GM19468 (cell line): ENCODE measurements around the gene SPATA25.
"Not testable (repeated sequence)": the region's sequence is repeated elsewhere in the genome, so short reads cannot be mapped to it uniquely, and the experiment has no call there.

Experiments
- ATAC-seq: cut with Tn5 transposase; IDR thresholded peaks from one replicate; pipeline ENCODE4 v1.9.1; 2021; ENCODE audit warnings: mild to moderate bottlenecking, moderate library complexity, moderate number of reproducible peaks; ENCODE audit not compliant: unreplicated experiment; ENCODE audit errors: extremely low read depth

The SPATA25 gene, protein sequence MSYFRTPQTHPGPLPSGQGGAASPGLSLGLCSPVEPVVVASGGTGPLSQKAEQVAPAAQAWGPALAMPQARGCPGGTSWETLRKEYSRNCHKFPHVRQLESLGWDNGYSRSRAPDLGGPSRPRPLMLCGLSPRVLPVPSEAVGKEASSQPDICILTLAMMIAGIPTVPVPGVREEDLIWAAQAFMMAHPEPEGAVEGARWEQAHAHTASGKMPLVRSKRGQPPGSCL

DNA sequence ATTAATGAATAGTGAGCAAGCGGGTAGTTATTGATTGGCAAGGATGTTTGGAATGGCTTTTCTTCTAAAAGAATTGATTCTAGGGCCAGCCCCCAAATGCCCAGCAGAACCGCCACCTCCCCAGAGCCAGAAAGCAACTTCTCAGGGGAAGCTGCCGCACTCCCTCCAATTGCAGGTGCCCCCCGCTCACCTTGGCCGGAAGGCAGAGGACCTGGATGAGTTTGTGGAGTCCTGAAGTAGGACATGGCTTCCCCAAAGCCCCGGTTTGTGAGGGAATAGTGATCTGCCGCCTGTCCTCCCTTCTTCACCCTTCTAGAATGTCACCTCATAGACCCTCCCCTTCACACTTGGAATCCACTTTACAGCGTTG is at the start of gene SPATA25:
TSS of gene SPATA25 (minus strand) at position 277 of the 370 bp plus-strand sequence. CDS start at position 245, 32 bp downstream.
- no peak for ATAC-seq

DNA sequence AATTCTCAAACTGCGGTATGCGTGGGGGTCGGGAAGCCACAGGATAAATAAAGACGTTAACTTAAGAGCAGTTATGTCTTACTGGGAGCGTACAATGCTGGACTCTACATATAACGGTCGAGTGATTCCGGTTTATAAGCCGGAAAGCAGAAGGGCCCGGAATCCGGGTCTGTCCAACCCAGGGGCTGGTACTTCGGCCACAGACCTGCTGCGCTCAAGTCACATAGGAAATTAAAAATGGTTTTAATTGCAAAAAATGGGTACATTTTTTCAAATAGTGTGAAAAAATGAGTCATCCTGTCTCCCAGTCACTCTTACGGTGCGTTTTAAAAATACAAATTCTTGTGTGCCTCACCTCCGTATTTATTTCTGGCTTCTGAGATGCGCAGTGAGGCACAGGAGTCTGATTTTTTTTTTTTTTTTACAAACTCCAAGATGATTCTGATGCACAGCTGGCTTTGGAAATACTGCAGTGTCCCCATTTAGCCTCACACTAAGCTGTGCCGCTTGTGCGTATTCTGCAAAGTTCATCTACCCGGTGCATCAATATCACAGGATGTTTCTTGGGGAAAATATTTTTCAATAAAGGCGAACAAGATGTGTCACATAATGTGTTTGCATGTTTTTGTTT is 48.1 kb upstream of the SPATA25 start:
- ATAC-seq = no peak

DNA sequence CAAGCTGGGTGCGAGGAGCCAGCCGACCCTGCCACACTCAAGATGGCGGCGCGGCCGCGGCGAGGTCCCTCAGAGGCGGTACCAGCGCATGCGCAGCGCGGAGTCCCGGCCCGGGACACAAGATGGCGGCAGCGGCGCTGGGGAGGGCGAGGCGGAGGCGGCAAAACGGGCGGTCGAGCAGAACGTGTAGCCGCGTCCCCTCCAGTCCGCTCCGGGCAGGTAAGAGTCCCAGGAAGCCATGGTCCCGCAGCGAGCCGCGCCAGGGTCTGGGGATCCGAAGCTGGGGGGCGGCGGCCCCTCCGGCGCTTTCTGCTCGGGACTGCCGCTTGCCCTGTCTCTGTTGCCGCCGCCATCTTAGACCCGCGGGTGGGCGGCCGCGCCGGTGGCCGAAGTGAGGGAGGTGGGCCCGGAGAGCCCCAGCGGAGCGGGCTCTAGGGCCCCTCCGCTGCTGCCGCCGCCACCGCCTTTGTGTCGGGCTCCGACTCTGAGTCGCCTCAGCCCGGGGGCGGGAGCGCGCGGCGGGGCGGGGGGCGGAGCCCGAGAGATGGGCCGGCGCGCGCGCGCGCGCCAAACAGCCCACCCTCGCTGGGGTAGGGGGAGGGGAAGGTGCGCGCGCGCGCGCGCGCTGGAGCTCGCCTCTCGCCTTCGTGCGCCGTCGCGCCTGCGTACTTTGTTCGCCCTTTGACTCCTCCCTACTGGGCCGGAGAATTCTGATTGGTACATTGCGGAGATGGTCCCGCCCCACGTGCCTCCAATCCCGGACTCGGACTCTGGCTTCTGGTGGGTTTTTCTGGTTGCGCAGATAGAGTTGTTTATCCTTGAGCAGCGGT is 47.4 kb upstream of the SPATA25 start, which contains the start of gene PCIF1:
TSS of gene PCIF1 (plus strand) at position 98 of the 830 bp plus-strand sequence. CDS start 4,317 bp downstream, outside the sequence.
- peak; percentile 76 for ATAC-seq

DNA sequence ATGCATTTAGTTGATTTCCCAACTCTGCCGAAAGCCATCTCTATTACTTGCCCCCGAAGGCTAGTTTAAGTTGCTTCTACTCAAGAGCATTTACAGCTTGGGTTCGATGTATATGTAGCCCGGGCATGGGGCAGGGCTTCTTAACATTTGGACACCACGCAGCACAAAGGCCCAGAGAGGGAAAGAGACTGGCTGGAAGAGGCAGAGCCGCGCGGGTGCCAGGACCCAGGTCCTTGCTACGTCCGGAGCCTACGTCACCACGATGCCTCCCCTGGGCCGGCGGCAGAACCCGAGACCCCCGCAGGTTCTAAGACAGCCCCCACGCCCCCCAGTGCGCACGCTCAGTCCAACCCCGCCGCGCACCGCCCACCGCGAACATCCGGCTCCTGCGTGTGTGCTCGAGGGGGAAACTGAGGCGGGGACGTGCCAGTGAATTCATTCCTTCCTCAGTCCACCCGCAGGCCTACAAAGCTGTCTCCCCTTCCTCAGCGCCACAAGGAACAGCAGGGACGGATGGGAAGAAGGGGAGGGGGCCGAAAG is 46.7 kb upstream of the SPATA25 start:
- ATAC-seq = no peak

DNA sequence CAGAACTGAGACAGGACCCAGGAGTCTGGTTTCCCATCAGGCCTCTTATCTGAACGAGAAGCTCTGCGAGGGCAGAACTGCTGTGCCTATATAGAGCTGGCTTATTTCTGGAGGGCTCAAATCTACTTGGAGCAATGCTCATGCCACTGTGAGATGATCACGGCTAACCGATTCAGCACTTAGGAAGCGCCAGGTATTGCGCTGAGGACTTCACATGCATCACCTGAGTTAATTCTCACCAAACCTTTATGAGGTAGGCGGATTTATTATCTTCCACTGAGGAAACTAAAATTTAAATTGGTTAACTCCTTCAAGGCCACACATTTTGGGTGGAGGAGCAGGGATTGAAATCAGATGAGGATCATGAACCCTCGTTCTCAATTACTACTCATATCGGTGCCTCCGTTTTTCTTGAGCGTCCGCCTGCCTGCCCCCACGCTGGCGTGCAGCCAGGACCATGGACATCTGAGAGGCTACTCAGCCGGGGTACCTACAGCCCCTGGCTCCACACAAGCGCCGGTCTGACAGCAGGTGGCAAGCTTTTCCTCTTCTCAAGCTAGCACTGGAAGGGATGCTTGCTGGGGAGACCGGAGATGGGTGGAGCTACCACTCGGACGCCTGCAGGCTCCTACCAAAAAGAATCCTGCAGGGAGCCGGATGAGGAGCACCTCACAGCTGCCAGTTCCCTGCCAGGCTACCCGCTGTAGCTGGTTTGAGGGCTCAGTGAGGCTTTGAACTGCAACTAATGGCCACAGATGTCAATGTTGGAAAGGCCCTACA is 46.0 kb upstream of the SPATA25 start:
- ATAC-seq = no peak

DNA sequence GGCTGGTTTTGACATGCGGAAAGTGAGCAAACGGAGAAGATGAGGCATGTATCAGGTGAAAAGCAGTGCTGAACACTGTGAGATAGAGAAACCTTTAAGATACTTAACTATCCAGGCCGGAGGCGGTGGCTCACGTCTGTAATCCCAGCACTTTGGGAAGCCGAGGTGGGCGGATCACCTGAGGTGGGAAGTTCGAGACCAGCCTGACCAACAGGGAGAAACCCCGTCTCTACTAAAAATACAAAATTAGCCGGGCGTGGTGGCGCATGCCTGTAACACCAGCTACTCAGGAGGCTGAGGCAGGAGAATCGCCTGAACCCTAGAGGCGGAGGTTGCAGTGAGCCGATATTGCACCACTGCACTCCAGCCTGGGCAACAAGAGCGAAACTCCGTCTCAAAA is 44.3 kb upstream of the SPATA25 start:
- ATAC-seq = not testable (repeated sequence)

DNA sequence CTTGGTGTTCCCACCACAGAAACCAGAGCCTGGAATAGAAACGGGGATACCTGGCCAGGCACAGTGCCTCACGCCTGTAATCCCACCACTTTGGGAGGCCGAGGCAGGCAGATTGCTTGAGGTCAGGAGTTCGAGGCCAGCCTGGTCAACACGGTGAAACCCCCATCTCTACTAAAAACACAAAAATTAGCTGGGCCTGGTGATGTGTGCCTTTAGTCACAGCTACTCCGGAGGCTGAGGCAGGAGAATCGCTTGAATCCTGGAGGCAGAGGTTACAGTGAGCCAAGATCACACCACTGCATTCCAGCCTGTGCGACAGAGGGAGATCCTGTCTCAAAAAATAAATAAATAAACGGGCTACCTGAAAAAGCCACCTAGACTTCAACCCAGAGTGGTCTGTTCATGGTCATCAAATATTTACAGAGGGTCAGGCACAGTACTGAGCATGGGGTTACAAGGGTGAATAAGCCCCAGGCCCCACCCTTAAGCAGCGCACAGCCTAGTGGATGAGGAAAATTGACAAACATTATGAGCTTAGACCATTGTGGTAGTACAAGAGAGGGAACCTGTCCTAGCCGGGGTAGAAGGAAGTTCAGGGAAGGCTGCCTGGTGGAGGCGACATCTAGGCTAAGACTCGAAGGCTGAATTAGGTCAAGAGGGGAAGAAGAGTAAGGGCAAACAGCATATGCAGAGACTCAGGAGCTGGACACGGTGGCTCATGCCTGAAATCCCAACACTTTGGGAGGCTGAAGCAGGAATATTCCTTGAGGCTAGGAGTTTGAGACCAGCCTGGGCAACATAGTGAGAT is 39.9 kb upstream of the SPATA25 start:
- no peak for ATAC-seq

DNA sequence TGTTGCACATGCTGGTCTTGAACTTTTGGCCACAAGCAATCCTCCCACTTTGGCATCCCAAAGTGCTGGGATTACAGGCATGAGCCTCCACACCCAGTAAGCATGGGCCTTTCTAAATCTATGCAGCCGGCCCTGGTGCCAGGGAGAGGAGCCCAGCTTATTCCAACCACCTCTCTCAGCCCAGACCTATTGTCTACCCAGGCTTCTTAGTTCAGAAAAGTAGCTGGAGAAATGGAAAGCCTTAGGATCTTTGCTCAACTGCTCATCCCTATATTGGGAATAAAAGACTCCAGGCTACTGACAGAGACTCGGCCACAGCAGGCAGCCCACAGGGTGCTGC is 39.3 kb upstream of the SPATA25 start:
- ATAC-seq = no peak

DNA sequence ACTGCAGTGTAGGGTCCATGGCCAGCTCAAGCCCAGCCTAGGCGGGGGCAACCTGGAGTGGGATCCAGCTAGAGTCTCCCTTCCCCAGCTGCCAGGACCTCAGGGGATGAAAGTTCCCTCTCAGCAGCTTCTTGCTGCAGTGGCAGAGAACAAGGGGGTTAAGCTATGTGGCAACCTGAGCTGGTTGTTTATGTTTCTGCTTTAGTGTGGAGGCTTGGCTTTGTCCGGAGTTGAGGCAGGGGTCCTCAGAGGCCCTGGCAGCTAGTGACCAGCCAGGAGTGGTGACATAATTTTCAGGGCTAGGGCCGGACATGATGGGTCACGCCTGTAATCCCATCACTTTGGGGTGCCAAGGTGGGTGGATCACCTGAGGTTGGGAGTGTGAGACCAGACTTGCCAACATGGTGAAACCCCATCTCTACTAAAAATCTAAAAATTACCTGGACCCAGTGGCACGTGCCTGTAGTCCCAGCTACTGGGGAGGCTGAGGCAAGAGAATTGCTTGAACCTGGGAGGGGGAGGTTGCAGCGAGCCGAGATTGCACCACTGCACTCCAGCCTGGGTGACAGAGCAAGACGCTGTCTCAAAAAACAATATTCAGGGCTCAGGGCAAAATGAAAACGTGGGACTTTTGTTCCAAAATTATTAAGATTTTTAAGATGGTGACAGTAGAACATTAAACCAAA is 38.5 kb upstream of the SPATA25 start:
- no peak for ATAC-seq

DNA sequence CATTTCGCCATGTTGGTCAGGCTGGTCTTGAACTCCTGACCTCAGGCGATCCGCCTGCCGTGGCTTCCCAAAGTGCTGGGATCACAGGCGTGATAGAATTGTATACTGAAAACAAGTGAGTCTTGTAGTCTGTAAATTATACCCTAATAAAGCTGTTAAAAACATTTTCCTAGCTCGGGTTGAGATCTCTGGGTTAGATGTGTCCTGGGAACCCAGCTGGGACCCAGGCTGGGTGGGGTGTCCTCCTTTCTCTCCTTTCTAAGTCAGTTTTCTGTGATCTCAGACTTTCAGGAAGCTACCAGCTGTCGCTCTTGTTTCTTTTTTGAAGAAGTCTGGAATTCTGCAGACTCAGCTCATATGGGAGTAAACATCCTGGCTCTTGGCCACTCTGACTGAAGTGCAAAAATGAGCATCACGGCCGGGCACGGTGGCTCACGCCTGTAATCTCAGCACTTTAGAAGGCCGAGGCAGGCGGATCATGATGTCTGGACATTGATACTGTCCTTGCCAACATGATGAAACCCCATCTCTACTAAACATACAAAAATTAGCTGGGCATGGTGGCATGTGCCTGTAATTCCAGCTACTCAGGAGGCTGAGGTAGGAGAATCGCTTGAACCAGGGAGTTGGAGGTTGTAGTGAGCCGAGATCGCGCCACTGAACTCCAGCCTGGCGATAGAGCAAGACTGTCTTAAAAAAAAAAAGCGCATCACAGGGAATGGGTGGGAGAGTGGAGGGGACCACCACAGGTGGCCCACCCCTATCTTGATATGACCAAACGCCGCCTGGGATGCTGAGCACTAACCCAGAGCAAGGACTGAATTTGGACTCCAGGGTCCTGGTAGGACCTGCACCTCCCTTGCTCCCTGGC is 37.2 kb upstream of the SPATA25 start:
- ATAC-seq = no peak

DNA sequence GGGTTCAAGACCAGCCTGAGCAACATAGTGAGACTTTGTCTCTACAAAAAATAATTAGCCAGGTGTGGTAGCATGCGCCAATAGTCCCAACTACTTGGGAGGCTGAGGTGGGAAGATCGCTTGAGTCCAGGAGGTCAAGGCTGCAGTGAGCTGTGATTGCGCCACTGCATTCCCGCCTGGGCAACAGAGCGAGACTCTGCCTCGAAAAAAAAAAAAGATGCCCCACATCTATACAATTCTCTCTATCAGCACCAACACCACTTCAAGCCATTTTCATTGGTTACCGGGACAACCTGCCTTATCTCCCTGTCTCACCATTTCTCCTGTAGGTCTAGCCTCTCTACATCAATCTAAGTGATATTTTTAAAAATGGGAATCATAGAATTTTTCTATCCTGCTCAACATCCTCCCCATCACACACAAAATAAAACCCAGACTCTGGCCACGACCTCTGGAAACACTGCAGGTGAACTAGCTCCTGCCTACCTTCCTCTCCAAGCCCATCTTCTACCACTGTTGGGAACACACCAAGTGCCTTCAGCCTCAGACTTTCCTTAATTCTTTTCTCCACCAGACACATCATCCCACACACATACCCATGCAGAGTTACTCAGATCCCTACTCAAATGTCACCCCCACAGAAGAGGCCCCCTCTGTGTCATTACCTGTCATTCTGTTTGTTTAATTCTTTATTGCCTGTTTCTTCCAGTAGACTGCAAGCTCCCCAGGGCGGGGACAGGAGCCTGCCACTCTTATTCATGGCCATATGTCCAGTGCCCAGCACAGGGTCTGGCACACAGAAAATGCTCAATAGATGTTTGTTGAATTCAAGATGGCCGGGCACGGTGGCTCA is 34.1 kb upstream of the SPATA25 start:
- ATAC-seq = no peak

DNA sequence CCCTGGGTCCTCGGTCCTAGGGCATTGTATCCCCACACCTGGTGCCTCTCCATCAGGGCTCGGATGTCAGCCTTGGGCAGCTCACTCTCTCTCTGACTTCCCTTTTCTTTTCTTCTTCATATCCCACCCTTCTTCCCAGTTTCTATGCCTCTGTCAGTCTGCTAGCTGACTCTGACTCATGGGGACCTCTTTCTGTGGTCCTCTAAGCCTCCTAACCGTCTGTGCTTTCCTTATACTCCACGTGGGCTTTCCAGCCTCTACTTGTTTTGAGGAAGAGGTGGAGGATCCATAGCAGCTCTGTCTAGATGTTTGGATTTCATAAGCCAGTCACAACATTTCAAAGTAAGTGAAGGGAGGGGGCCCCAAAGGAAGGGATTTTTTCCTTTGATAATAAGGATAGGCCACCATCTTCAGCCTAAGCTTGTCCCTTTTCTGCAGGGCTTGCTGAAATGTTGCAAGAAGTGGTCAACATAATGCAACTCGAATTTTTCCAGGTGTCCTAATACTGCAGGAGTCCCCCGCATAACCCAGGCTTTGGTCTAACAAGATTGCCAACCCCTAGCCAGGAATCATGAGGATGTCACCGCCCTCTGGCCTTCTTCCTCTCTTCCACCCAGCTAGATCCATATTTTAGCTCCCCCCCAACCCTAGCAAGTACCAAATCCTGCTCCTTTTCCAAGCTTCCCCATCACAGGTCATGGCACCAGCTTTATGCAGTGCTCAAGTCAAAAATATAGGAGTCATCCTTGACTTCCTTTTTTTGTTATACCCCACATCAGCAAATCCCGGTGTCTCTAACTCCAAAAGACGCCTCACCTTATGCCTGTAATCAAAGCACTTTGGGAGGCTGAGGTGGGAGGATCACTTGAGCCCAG is 33.3 kb upstream of the SPATA25 start:
- ATAC-seq = no peak

DNA sequence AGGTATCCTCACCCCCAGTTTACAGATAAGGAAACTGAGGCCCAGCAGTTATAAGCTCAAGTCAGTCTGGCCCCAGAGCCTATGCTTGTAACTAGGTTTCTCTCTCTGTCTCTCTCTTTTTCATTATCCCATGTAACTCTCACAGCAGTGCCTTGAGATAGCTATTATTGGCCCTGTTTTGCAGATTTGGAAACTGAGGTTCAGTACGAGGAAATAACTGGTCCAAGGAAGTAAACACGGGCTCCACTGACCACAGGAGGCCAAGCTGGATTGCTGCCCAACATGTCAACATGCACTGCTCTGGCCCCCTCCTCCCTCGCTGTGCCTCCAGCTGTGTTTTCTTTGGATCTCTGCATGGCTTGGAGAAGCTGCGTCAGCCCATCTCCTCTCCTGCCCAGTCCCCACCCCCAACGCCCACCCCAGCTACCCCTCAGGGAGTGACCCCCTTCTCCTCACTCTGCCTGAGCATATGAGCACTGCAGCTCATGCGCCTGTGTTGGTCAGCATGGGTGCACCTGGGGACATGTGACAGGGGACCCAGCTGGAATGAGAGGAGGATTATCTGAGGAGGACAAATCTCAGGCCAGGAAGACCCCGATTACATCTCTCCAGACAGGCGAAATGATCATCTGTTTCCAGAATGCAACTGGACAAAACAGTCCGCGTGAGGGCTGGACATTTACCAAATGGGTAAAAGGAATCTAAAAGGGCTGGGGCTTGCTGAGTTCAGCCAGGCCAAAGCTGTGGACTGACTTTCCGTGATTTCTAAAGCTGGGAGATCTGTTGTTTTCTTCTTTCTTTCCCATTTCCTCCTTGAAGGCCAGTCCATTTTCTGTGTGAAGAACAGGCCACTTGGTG is 32.3 kb upstream of the SPATA25 start:
- ATAC-seq = no peak

DNA sequence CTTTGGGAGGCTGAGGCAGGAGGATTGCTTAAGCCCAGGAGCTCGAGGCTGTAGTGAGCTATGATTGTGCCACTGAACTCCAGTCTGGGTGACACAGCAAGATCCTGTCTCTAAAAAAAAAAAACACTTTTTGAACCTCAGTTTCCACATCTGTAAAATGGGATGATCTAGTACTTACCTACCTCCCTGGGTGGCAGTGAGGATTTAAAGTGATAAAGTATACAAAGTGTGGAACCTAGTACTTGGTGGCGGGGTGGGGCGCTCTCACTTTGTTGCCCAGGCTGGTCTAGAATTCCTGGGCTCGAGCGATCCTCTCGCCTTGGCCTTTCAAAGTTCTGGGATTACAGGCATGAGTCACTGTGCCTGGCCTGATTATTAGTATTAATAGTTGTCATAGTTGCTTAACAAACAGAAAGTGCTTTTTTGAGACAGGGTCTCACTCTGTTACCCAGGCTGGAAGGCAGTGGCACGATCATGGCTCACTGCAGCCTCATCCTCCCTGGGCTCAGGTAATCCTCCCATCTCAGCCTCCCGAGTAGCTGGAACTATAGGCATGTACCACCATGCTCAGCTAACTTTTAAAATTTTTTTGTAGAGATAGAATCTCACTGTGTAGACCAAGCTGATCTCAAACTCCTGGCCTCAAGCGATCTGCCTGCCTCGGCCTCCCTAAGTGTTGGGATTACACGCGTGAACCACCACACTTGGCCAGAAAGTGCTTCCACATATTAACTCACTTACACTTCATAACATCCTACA is 31.5 kb upstream of the SPATA25 start:
- ATAC-seq = no peak
